WTC11 (cell line): ENCODE results near the gene TAC4. TPM values are rescaled to one million over a fixed set of nuclear protein-coding genes. Genes with fewer than 3 reads are reported as not detected.

Experiments used
- ATAC-seq: fragments of 200-7000 bp; cut with Tn5 transposase; 2 replicates; pipeline ENCODE4 v1.10.0; 2021; ENCODE audit warnings: mild to moderate bottlenecking, moderate library complexity
- CTCF ChIA-PET: fragments of 300-600 bp; sonication (Branson Sonifier 250); formaldehyde crosslinking; loops from one replicate; lab custom pipeline; 2021; ENCODE audit warnings: antibody characterized with exemption; lab: Charles Lee
- POLR2A ChIA-PET: fragments of 350-600 bp; sonication (Branson Sonifier 250); formaldehyde crosslinking; loops from one replicate; lab custom pipeline; 2021; ENCODE audit warnings: antibody characterized with exemption; lab: Charles Lee
- DNase-seq: peaks from one replicate; pipeline ENCODE4 v3.0.0; 2021; ENCODE audit warnings: low spot score
- H3K27ac Mint-ChIP-seq: 2 replicates; pipeline ENCODE4 v1.8.0; 2021; ENCODE audit warnings: mixed read lengths
- H3K27me3 Mint-ChIP-seq: 2 replicates; pipeline ENCODE4 v1.8.0; 2021; ENCODE audit warnings: low read depth, mild to moderate bottlenecking, moderate library complexity, mixed read lengths
- H3K36me3 Mint-ChIP-seq: 2 replicates; pipeline ENCODE4 v1.8.0; 2021; ENCODE audit warnings: mixed read lengths
- H3K4me1 Mint-ChIP-seq: 2 replicates; pipeline ENCODE4 v1.8.0; 2022; ENCODE audit warnings: mixed read lengths
- H3K4me3 Mint-ChIP-seq: 2 replicates; pipeline ENCODE4 v1.8.0; 2021; ENCODE audit warnings: mild to moderate bottlenecking, moderate library complexity, mixed read lengths
- H3K9me3 Mint-ChIP-seq: 2 replicates; pipeline ENCODE4 v1.8.0; 2021; ENCODE audit warnings: mixed read lengths
- ATF1 ChIP-seq: sonication (generic); formaldehyde crosslinking; IDR thresholded peaks from 2 replicates; pipeline ENCODE4 v1.8.1; 2023; ENCODE audit warnings: mild to moderate bottlenecking, moderate library complexity, missing genetic modification reagents
- CDX4 ChIP-seq: fragments of 250-450 bp; sonication (Bioruptor Pico); IDR thresholded peaks from 2 replicates; pipeline ENCODE4 v1.9.0; 2021; ENCODE audit warnings: moderate library complexity, mild to moderate bottlenecking, inconsistent platforms, borderline replicate concordance
- CREM ChIP-seq: sonication (generic); formaldehyde crosslinking; IDR thresholded peaks from 2 replicates; pipeline ENCODE4 v1.8.1; 2022; ENCODE audit warnings: mild to moderate bottlenecking, missing genetic modification reagents, moderate library complexity
- FOXK1 ChIP-seq: sonication (generic); formaldehyde crosslinking; IDR thresholded peaks from 2 replicates; pipeline ENCODE4 v1.8.0; 2022; ENCODE audit warnings: mild to moderate bottlenecking, moderate library complexity, missing genetic modification reagents
- FOXP1 ChIP-seq: sonication (generic); formaldehyde crosslinking; IDR thresholded peaks from 2 replicates; pipeline ENCODE4 v1.8.0; 2022; ENCODE audit warnings: missing genetic modification reagents, mild to moderate bottlenecking, moderate library complexity, borderline replicate concordance
- GABPB1 ChIP-seq: sonication (generic); formaldehyde crosslinking; IDR thresholded peaks from 2 replicates; pipeline ENCODE4 v1.8.1; 2023; ENCODE audit warnings: mild to moderate bottlenecking, missing genetic modification reagents
- KAT7 ChIP-seq: sonication (generic); formaldehyde crosslinking; IDR thresholded peaks from 2 replicates; pipeline ENCODE4 v1.8.1; 2023; ENCODE audit warnings: missing genetic modification reagents, mild to moderate bottlenecking, borderline replicate concordance
- PRDM15 ChIP-seq: sonication (generic); formaldehyde crosslinking; IDR thresholded peaks from 2 replicates; pipeline ENCODE4 v1.8.0; 2022; ENCODE audit warnings: missing genetic modification reagents
- RORB ChIP-seq: fragments of 250-450 bp; sonication (Bioruptor Pico); IDR thresholded peaks from 2 replicates; pipeline ENCODE4 v1.9.0; 2021; ENCODE audit warnings: mild to moderate bottlenecking
- SMAD4 ChIP-seq: sonication (generic); formaldehyde crosslinking; IDR thresholded peaks from 2 replicates; pipeline ENCODE4 v1.8.0; 2022; ENCODE audit warnings: mild to moderate bottlenecking, missing genetic modification reagents
- STAT6 ChIP-seq: sonication (generic); formaldehyde crosslinking; conservative IDR thresholded peaks from 2 replicates; pipeline ENCODE4 v1.8.1; 2023; ENCODE audit warnings: mild to moderate bottlenecking, low read depth, missing genetic modification reagents, moderate library complexity
- TEAD1 ChIP-seq: sonication (generic); formaldehyde crosslinking; IDR thresholded peaks from 2 replicates; pipeline ENCODE4 v1.8.0; 2022; ENCODE audit warnings: mild to moderate bottlenecking, missing genetic modification reagents
- TEAD4 ChIP-seq: sonication (generic); formaldehyde crosslinking; IDR thresholded peaks from 2 replicates; pipeline ENCODE4 v1.8.0; 2022; ENCODE audit warnings: mild to moderate bottlenecking, missing genetic modification reagents
- ZMAT4 ChIP-seq: fragments of 250-450 bp; sonication (Bioruptor Pico); IDR thresholded peaks from 2 replicates; pipeline ENCODE4 v1.9.0; 2021; ENCODE audit warnings: mild to moderate bottlenecking
- ZNF138 ChIP-seq: sonication (generic); formaldehyde crosslinking; conservative IDR thresholded peaks from 2 replicates; pipeline ENCODE4 v1.8.1; 2022; ENCODE audit warnings: mild to moderate bottlenecking, moderate library complexity, missing genetic modification reagents
- ZNF219 ChIP-seq: sonication (generic); formaldehyde crosslinking; IDR thresholded peaks from 2 replicates; pipeline ENCODE4 v1.8.0; 2023; ENCODE audit warnings: missing genetic modification reagents, mild to moderate bottlenecking, borderline replicate concordance
- ZNF232 ChIP-seq: sonication (generic); formaldehyde crosslinking; IDR thresholded peaks from 2 replicates; pipeline ENCODE4 v1.8.0; 2022; ENCODE audit warnings: mild to moderate bottlenecking, missing genetic modification reagents
- ZNF263 ChIP-seq: sonication (generic); formaldehyde crosslinking; IDR thresholded peaks from 2 replicates; pipeline ENCODE4 v1.8.1; 2022; ENCODE audit warnings: low read depth, mild to moderate bottlenecking, moderate library complexity, missing genetic modification reagents
- ZNF532 ChIP-seq: fragments of 250-450 bp; sonication (Bioruptor Pico); IDR thresholded peaks from 2 replicates; pipeline ENCODE4 v1.9.0; 2021; ENCODE audit warnings: mild to moderate bottlenecking, borderline replicate concordance
- ZNF671 ChIP-seq: fragments of 250-450 bp; sonication (Bioruptor Pico); IDR thresholded peaks from 2 replicates; pipeline ENCODE4 v1.8.0; 2021; ENCODE audit warnings: mild to moderate bottlenecking
- ZSCAN18 ChIP-seq: fragments of 250-450 bp; sonication (Bioruptor Pico); IDR thresholded peaks from 2 replicates; pipeline ENCODE4 v2.1.2; 2022; ENCODE audit warnings: mild to moderate bottlenecking, moderate library complexity
- total RNA-seq: library from RNA; stranded (reverse); gene quantifications from 3 replicates; pipeline ENCODE4 v1.2.3, GENCODE V29; 2021

TAC4 gene
- total RNA-seq, 1 experiment from 2014 or later = not detected

GRCh38 chr17:49842846-49843245 lies 5.0 kb downstream of the TAC4 start:
- H3K27me3 Mint-ChIP-seq = no peaks in the 10 kb centered on the region
- TF ChIP-seq ZSCAN18 (CRISPR knock-in tag) = no peak
- TF ChIP-seq ZNF263 (CRISPR knock-in tag) = no peak
- TF ChIP-seq ZMAT4 (CRISPR knock-in tag) = no peak
- TF ChIP-seq, all 79 proteins: peak for 0
- ATAC-seq (no peak), DNase-seq (no peak)
- ChIA-PET POLR2A (no interaction called here), CTCF (interaction anchor here (1.1 kb wide), 1 partner anchor 27 kb away, joined by 3 read pairs; no protein-coding TSS in a partner anchor)
- peaks cover 6% of the 10 kb centered on the region for H3K4me1 Mint-ChIP-seq
- peak overlapping the region; percentile 36 for H3K27ac Mint-ChIP-seq
- H3K9me3 Mint-ChIP-seq = no peaks in the 10 kb centered on the region
- no peak overlapping the region for H3K4me3 Mint-ChIP-seq
- H3K36me3 Mint-ChIP-seq = peaks cover 21% of the 10 kb centered on the region

- Mint-ChIP-seq H3K9me3 (no peaks in the 10 kb centered on the region), H3K27ac (no peak overlapping the region), H3K4me1 (peaks cover 3% of the 10 kb centered on the region; the same call in 1 of the 2 replicates), H3K27me3 (no peaks in the 10 kb centered on the region), H3K4me3 (no peak overlapping the region), H3K36me3 (peaks cover 18% of the 10 kb centered on the region)
- POLR2A ChIA-PET = no interaction called here
- DNase-seq (no peak), ATAC-seq (no peak)
- CTCF ChIA-PET = interaction anchor here (0.6 to 0.7 kb wide), 2 partner anchors 184 to 551 kb away, joined by 3 read pairs; no protein-coding TSS in a partner anchor
- no peak for TF ChIP-seq TEAD4
- no peak for TF ChIP-seq ZNF671 (CRISPR knock-in tag)
- TF ChIP-seq PRDM15 (CRISPR knock-in tag) = no peak
- TF ChIP-seq ZNF232 (CRISPR knock-in tag) = no peak
- no peak for TF ChIP-seq FOXP1 (CRISPR knock-in tag)
- no peak for TF ChIP-seq CDX4 (CRISPR knock-in tag)
- TF ChIP-seq GABPB1 = no peak
- no peak for TF ChIP-seq ATF1 (CRISPR knock-in tag)
- no peak for TF ChIP-seq ZNF219 (CRISPR knock-in tag)
- TF ChIP-seq KAT7 (CRISPR knock-in tag) = no peak
- no peak for TF ChIP-seq ZNF532 (CRISPR knock-in tag)
- TF ChIP-seq STAT6 = no peak
- TF ChIP-seq FOXK1 (CRISPR knock-in tag) = no peak
- TF ChIP-seq SMAD4 (CRISPR knock-in tag) = no peak
- TF ChIP-seq TEAD1 (CRISPR knock-in tag) = no peak
- TF ChIP-seq CREM = no peak
- no peak for TF ChIP-seq RORB
- TF ChIP-seq ZNF138 (CRISPR knock-in tag) = no peak
Observed at GRCh38 chr17:49842371-49842770, 5.5 kb downstream of the TAC4 start.
